ENCODE results near the gene UBE2J1. TPM values are rescaled to one million over a fixed set of nuclear protein-coding genes. Genes with fewer than 3 reads are reported as not detected.

Gene UBE2J1
- total and polyA plus RNA-seq, 10 of the 15 experiments (the other 5 are each of a cell fraction or from before 2014, with no cell fraction given) = 48.7 to 131 (median 90.0) TPM

DNA sequence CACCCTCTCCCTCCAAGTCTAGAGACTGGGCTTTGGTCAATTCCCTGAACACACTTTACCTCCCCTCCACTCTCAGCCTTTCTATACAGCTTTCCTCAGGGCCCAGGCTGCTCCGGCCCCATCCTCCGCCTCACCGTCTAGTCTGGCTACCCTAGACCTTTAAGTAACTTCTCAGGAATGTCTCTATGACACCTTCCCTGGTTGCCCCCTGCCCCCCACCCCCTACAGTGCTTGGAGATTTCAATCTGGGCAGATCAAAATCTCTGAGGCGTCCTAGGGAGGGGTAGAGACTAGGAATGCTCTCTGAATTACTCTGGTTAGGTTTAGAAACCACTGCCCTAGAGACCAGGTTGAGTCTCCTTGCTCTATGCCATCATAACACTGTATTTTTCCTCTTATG is 6.1 kb downstream of the UBE2J1 start (continued):
- no peak for TF ChIP-seq E2F8 (IDR thresholded peaks at IDR 0.05; ENCODE audit: low read depth, partially characterized antibody)

DNA sequence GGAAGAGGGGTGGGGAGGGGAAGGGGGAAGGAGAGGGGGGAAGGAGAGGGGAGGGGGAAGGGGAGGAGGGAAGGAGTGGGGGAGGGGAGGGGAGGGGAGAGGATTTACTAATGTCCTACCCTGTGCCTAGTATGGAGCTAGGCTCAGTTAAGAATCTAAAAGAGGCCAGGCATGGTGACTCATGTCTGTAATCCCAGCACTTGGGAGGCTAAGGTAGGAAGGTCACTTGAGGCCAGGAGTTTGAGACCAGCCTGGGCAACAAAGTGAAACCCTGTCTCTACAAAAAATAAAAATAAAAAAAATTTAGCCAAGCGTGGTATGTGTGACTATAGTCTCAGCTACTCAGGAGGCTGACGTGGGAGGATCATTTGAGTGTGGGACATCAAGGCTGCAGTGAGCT is 13.0 kb downstream of the UBE2J1 start:
- Histone ChIP-seq H2AFZ (ENCODE audit: control insufficient read depth, low read depth, low read length) (no peak overlapping the region), H3K4me2 (ENCODE audit: control insufficient read depth, insufficient read depth) (no peak overlapping the region), H3K36me3 (ENCODE audit: control insufficient read depth in 2 of 2, insufficient read depth in 2 of 2, low read length in 1 of 2) (peaks cover 7 to 30% of the 10 kb centered on the region in 2 experiments), H3K27ac (ENCODE audit: control insufficient read depth, insufficient read depth) (no peak overlapping the region), H3K4me3 (no peak overlapping the region), H3K4me1 (ENCODE audit: control insufficient read depth, insufficient read depth, low read length) (peaks cover 3% of the 10 kb centered on the region), H4K20me1 (ENCODE audit: control insufficient read depth, insufficient read depth) (no peaks in the 10 kb centered on the region; the same call in 1 of the 2 replicates), H3K79me2 (ENCODE audit: control insufficient read depth, insufficient read depth, low read length) (peaks cover 22% of the 10 kb centered on the region), H3K9ac (ENCODE audit: control insufficient read depth, insufficient read depth, low read length) (no peak overlapping the region), H3K9me3 (replicated peaks; ENCODE audit: control insufficient read depth, insufficient read depth, low read length) (no peaks in the 10 kb centered on the region), H3K27me3 (replicated peaks in 1 of 2; ENCODE audit: control insufficient read depth in 2 of 2, insufficient read depth in 2 of 2, low read length in 1 of 2) (no peaks in the 10 kb centered on the region)
- FAIRE-seq (no peak), DNase-seq (ENCODE audit: low read depth, low spot score) (no peak), ATAC-seq (no peak)
- ChIA-PET RAD21 (ENCODE audit: unreplicated experiment) (interaction anchor here (0.8 to 1.5 kb wide), 3 partner anchors 20 to 49 kb away, joined by 3 read pairs; no protein-coding TSS in a partner anchor), POLR2A (no interaction called here), SMC1A (ENCODE audit: uncharacterized antibody, unreplicated experiment) (interaction anchor here (0.7 to 1.1 kb wide), 3 partner anchors 10 to 356 kb away, joined by 3 to 5 read pairs (median 3); no protein-coding TSS in a partner anchor), CTCF (interaction anchor here (0.8 to 1.6 kb wide), 2 partner anchors 33 to 223 kb away, joined by 3 to 4 read pairs; no protein-coding TSS in a partner anchor)
- no TSS peak for BruUV-seq (replicated peaks)
- TF ChIP-seq, protein P1, sequence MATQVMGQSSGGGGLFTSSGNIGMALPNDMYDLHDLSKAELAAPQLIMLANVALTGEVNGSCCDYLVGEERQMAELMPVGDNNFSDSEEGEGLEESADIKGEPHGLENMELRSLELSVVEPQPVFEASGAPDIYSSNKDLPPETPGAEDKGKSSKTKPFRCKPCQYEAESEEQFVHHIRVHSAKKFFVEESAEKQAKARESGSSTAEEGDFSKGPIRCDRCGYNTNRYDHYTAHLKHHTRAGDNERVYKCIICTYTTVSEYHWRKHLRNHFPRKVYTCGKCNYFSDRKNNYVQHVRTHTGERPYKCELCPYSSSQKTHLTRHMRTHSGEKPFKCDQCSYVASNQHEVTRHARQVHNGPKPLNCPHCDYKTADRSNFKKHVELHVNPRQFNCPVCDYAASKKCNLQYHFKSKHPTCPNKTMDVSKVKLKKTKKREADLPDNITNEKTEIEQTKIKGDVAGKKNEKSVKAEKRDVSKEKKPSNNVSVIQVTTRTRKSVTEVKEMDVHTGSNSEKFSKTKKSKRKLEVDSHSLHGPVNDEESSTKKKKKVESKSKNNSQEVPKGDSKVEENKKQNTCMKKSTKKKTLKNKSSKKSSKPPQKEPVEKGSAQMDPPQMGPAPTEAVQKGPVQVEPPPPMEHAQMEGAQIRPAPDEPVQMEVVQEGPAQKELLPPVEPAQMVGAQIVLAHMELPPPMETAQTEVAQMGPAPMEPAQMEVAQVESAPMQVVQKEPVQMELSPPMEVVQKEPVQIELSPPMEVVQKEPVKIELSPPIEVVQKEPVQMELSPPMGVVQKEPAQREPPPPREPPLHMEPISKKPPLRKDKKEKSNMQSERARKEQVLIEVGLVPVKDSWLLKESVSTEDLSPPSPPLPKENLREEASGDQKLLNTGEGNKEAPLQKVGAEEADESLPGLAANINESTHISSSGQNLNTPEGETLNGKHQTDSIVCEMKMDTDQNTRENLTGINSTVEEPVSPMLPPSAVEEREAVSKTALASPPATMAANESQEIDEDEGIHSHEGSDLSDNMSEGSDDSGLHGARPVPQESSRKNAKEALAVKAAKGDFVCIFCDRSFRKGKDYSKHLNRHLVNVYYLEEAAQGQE (IDR thresholded peaks at IDR 0.05; ENCODE audit: low read depth, low read length) = no peak
- intact Hi-C loops (cut with micrococcal nuclease; ENCODE audit: unreplicated experiment) (no loop called here), in situ Hi-C loops (cut with MboI) (no loop called here)
- WGBS (ENCODE audit: insufficient coverage, insufficient replicate concordance, low lambda C conversion rate, missing lambda C conversion rate) = 80% methylated on average over 2 of the region's 2 CpGs
